A673 (cell line): Measurements from ENCODE around the gene ARL3. TPM values are rescaled to one million over a fixed set of nuclear protein-coding genes. Genes with fewer than 3 reads are reported as not detected.
A peak's percentile ranks its signal among the peaks of the same experiment; 100 is the strongest.
"Not testable (repeated sequence)": the region's sequence is repeated elsewhere in the genome, so short reads cannot be mapped to it uniquely, and the experiment has no call there.

Experiments used
- BruUV-seq: library from RNA; stranded (reverse); fragments of 400-500 nt; replicated peaks from 2 replicates; lab custom pipeline; 2021; lab: Mats Ljungman, UMichigan
- CTCF ChIA-PET: fragments of 300-600 bp; sonication (Branson Sonifier 250); formaldehyde crosslinking; loops from one replicate; lab custom pipeline; 2022; ENCODE audit warnings: antibody characterized with exemption; lab: Charles Lee
- POLR2A ChIA-PET: fragments of 300-600 bp; sonication (Branson Sonifier 250); formaldehyde crosslinking; loops from one replicate; lab custom pipeline; 2022; ENCODE audit warnings: antibody characterized with exemption; ENCODE audit not compliant: low non-redundant PET; lab: Charles Lee
- DNase-seq: peaks from one replicate; pipeline ENCODE4 v3.0.0-alpha.2; 2015; ENCODE audit warnings: low spot score
- H3K27ac ChIP-seq: fragments of 200-600 bp; sonication (generic); 2 replicates; pipeline ENCODE4 v1.5.1; 2016; ENCODE audit warnings: mixed run types, low read depth, mild to moderate bottlenecking, mixed read lengths, antibody characterized with exemption, low read length; ENCODE audit not compliant: poor library complexity, severe bottlenecking
- H3K27me3 ChIP-seq: fragments of 200-600 bp; sonication (generic); replicated peaks from 2 replicates; pipeline ENCODE4 v1.6.1; 2017; ENCODE audit warnings: mixed run types, low read depth, mild to moderate bottlenecking, mixed read lengths, antibody characterized with exemption, low read length; ENCODE audit not compliant: insufficient read depth, poor library complexity
- H3K36me3 ChIP-seq: fragments of 200-600 bp; sonication (generic); 2 replicates; pipeline ENCODE4 v1.6.1; 2016; ENCODE audit warnings: mixed run types, mild to moderate bottlenecking, mixed read lengths, antibody characterized with exemption, low read length; ENCODE audit not compliant: insufficient read depth, poor library complexity, severe bottlenecking
- H3K4me1 ChIP-seq: fragments of 200-600 bp; sonication (generic); 2 replicates; pipeline ENCODE4 v1.6.1; 2017; ENCODE audit warnings: mixed run types, mild to moderate bottlenecking, mixed read lengths, antibody characterized with exemption, low read length; ENCODE audit not compliant: insufficient read depth, poor library complexity, severe bottlenecking
- H3K4me3 ChIP-seq: fragments of 200-600 bp; sonication (generic); 2 replicates; pipeline ENCODE4 v1.5.1; 2016; ENCODE audit warnings: low read depth, mixed run types, mild to moderate bottlenecking, mixed read lengths, low read length; ENCODE audit not compliant: poor library complexity, severe bottlenecking
- H3K9me3 ChIP-seq: fragments of 200-600 bp; sonication (generic); 2 replicates; pipeline ENCODE4 v1.6.1; 2016; ENCODE audit warnings: mixed run types, low read depth, mild to moderate bottlenecking, mixed read lengths, antibody characterized with exemption, low read length; ENCODE audit not compliant: poor library complexity, severe bottlenecking
- CTCF ChIP-seq: fragments of 300-800, 200-600 bp; sonication (generic); conservative IDR thresholded peaks from 2 replicates; pipeline ENCODE4 v1.5.1; 2017; ENCODE audit warnings: low read depth, mild to moderate bottlenecking, antibody characterized with exemption, low read length, moderate library complexity, mixed read lengths
- EZH2 ChIP-seq: fragments of 200-600 bp; sonication (generic); IDR thresholded peaks from 2 replicates; pipeline ENCODE4 v1.6.1; 2017; ENCODE audit warnings: borderline replicate concordance, low read depth, mild to moderate bottlenecking, mixed read lengths, antibody characterized with exemption, low read length; ENCODE audit not compliant: poor library complexity, severe bottlenecking
- intact Hi-C: fragments of 100-400 bp; cut with micrococcal nuclease; formaldehyde crosslinking; loops from one replicate; pipeline ENCODE4 v1.10.0; 2022; ENCODE audit not compliant: unreplicated experiment
- total RNA-seq: library from RNA; stranded (reverse); gene quantifications from 2 replicates; pipeline ENCODE4 v1.2.3, GENCODE V29; 2021

The ARL3 gene
- total RNA-seq, 1 experiment from 2014 or later = 14.9 TPM

- Histone ChIP-seq H3K27ac (peak overlapping the region; percentile 77), H3K4me1 (peaks cover 6% of the 10 kb centered on the region), H3K9me3 (no peaks in the 10 kb centered on the region), H3K4me3 (peak overlapping the region; percentile 85), H3K36me3 (no peaks in the 10 kb centered on the region), H3K27me3 (no peaks in the 10 kb centered on the region)
- intact Hi-C loops = no loop called here
- TF ChIP-seq EZH2 (no peak), CTCF (no peak)
- TSS peak; percentile 14 for BruUV-seq
- DNase-seq = no peak
- CTCF ChIA-PET = no interaction called here
- POLR2A ChIA-PET = no interaction called here
Observed at GRCh38 chr10:102744374-102745051, 30.3 kb upstream of the ARL3 start.

GRCh38 chr10:102743588-102744373, 29.6 kb upstream of the ARL3 start, which contains the start of gene WBP1L:
TSS of gene WBP1L (plus strand) at chr10:102743948. CDS start at chr10:102744054, 106 bp downstream.
- TF ChIP-seq EZH2 (no peak), CTCF (no peak)
- Histone ChIP-seq H3K4me3 (peak within 1 kb of the TSS; percentile 85), H3K9me3 (no peaks in the 10 kb centered on the region), H3K27ac (peak within 1 kb of the TSS; percentile 77), H3K4me1 (peaks cover 6% of the 10 kb centered on the region), H3K36me3 (no peaks in the 10 kb centered on the region), H3K27me3 (no peaks in the 10 kb centered on the region)
- intact Hi-C loops = no loop called here
- CTCF ChIA-PET = interaction anchor here (0.6 to 1.5 kb wide), 5 partner anchors 10 to 574 kb away, joined by 3 to 8 read pairs (median 3); partner anchors contain the start of gene CYP17A1
- peak; percentile 99 for DNase-seq
- BruUV-seq = no TSS peak
- POLR2A ChIA-PET = interaction anchor here (0.7 kb wide), 1 partner anchor 658 kb away, joined by 4 read pairs; no protein-coding TSS in a partner anchor

- ChIA-PET POLR2A (interaction anchor here (0.7 kb wide), 1 partner anchor 659 kb away, joined by 4 read pairs; no protein-coding TSS in a partner anchor), CTCF (interaction anchor here (0.6 to 1.5 kb wide), 5 partner anchors 11 to 573 kb away, joined by 3 to 8 read pairs (median 3); partner anchors contain the start of gene CYP17A1)
- TF ChIP-seq CTCF (no peak), EZH2 (no peak)
- Histone ChIP-seq H3K4me1 (peaks cover 6% of the 10 kb centered on the region), H3K9me3 (no peaks in the 10 kb centered on the region), H3K4me3 (peak overlapping the region; percentile 85), H3K27me3 (no peaks in the 10 kb centered on the region), H3K27ac (no peak overlapping the region), H3K36me3 (no peaks in the 10 kb centered on the region)
- no peak for DNase-seq
- BruUV-seq = no TSS peak
- intact Hi-C loops = no loop called here
Observed at GRCh38 chr10:102743078-102743587, 28.9 kb upstream of the ARL3 start.

GRCh38 chr10:102742313-102742712, 28.1 kb upstream of the ARL3 start:
- DNase-seq = not testable (repeated sequence)

More at GRCh38 chr10:102742313-102742712, 28.1 kb upstream of the ARL3 start:
- H3K4me3 ChIP-seq, H3K9me3 ChIP-seq, BruUV-seq, POLR2A ChIA-PET, H3K27ac ChIP-seq, H3K4me1 ChIP-seq, intact Hi-C loops, H3K36me3 ChIP-seq, H3K27me3 ChIP-seq: not testable (repeated sequence)
- CTCF ChIA-PET = interaction anchor here (1.5 kb wide), 1 partner anchor 11 kb away, joined by 7 read pairs; no protein-coding TSS in a partner anchor
